SK-N-SH (cell line): ENCODE data around the gene UROD. TPM values are rescaled to one million over a fixed set of nuclear protein-coding genes. Genes with fewer than 3 reads are reported as not detected.

Source experiments
- CTCF ChIA-PET: fragments of 300-600, 350-600 bp; formaldehyde crosslinking; extraction: SDS; loops from one replicate; lab custom pipeline; 2021; lab: Yijun Ruan, JAX
- POLR2A ChIA-PET: fragments of 350-600 bp; sonication (Branson Sonifier 250); formaldehyde crosslinking; extraction: SDS; loops from one replicate; lab custom pipeline; 2020; ENCODE audit warnings: antibody characterized with exemption, inconsistent platforms; lab: Yijun Ruan, JAX
- DNase-seq: peaks from one replicate; pipeline ENCODE4 v3.0.0; 2012
- H2AFZ ChIP-seq: fragments of 200-600 bp; sonication (generic); 2 replicates; pipeline ENCODE4 v1.8.1; 2016; ENCODE audit warnings: antibody characterized with exemption, mild to moderate bottlenecking, low read depth
- H3F3A ChIP-seq: fragments of 200-600 bp; sonication (generic); replicated peaks from 2 replicates; pipeline ENCODE3; 2016; ENCODE audit warnings: antibody characterized with exemption, mild to moderate bottlenecking; ENCODE audit not compliant: insufficient read depth
- H3K27ac ChIP-seq, 2 experiments: fragments of 200-500 bp in 1 of 2; fragments of 200-600 bp in 1 of 2; sonication (Bioruptor generic) in 1 of 2; sonication (generic), shearing (Covaris generic) in 1 of 2; 2 replicates each; pipeline versions ENCODE4 v1.5.1 to v1.6.1; 2014 to 2016; ENCODE audit warnings: low read depth in 2 of 2, inconsistent platforms in 1 of 2, low read length in 1 of 2, mild to moderate bottlenecking in 1 of 2, mixed read lengths in 1 of 2
- H3K27me3 ChIP-seq: fragments of 200-600 bp; sonication (generic), shearing (Covaris generic); 2 replicates; pipeline ENCODE4 v1.6.1; 2016; ENCODE audit warnings: mixed run types; ENCODE audit not compliant: insufficient read depth
- H3K36me3 ChIP-seq, 2 experiments: fragments of 200-500 bp in 1 of 2; fragments of 200-600 bp in 1 of 2; sonication (Bioruptor generic) in 1 of 2; sonication (generic) in 1 of 2; replicated peaks in 1 of 2; 2 replicates each; pipeline versions ENCODE3 to v1.5.1; 2014 to 2016; ENCODE audit warnings: low read length in 1 of 2, mild to moderate bottlenecking in 1 of 2; ENCODE audit not compliant: insufficient read depth in 2 of 2, control insufficient read depth in 1 of 2
- H3K4me1 ChIP-seq, 2 experiments: fragments of 200-500 bp in 1 of 2; fragments of 200-600 bp in 1 of 2; sonication (Bioruptor generic) in 1 of 2; sonication (generic), shearing (Covaris generic) in 1 of 2; 2 replicates each; pipeline versions ENCODE4 v1.5.1 to v1.6.1; 2014 to 2016; ENCODE audit warnings: low read depth in 1 of 2, low read length in 1 of 2, mixed run types in 1 of 2; ENCODE audit not compliant: insufficient read depth in 2 of 2, control insufficient read depth in 1 of 2
- H3K4me2 ChIP-seq: fragments of 200-600 bp; sonication (generic), shearing (Covaris generic); 2 replicates; pipeline ENCODE4 v1.6.1; 2017; ENCODE audit warnings: mixed run types
- H3K4me3 ChIP-seq, 2 experiments: fragments of 200-500 bp in 1 of 2; fragments of 200-600 bp in 1 of 2; sonication (Bioruptor generic) in 1 of 2; sonication (generic), shearing (Covaris generic) in 1 of 2; 2 replicates each; pipeline versions ENCODE4 v1.5.1 to v1.8.1; 2014 to 2016; ENCODE audit warnings: low read depth in 2 of 2, inconsistent platforms in 1 of 2, low read length in 1 of 2, mild to moderate bottlenecking in 1 of 2, mixed read lengths in 1 of 2, moderate library complexity in 1 of 2
- H3K79me2 ChIP-seq: fragments of 200-600 bp; sonication (generic); 2 replicates; pipeline ENCODE4 v1.8.1; 2017; ENCODE audit warnings: mild to moderate bottlenecking; ENCODE audit not compliant: insufficient read depth
- H3K9ac ChIP-seq: fragments of 200-600 bp; sonication (generic); 2 replicates; pipeline ENCODE4 v1.6.1; 2017; ENCODE audit warnings: mixed run types
- H3K9me2 ChIP-seq: fragments of 200-600 bp; sonication (generic); 2 replicates; pipeline ENCODE4 v1.6.1; 2017; ENCODE audit warnings: mixed run types
- H3K9me3 ChIP-seq: fragments of 200-600 bp; sonication (generic); 2 replicates; pipeline ENCODE4 v1.6.1; 2017; ENCODE audit warnings: mixed run types, mild to moderate bottlenecking, moderate library complexity
- H4K20me1 ChIP-seq: fragments of 200-600 bp; sonication (generic); 2 replicates; pipeline ENCODE4 v1.6.1; 2017; ENCODE audit warnings: mild to moderate bottlenecking, mixed run types; ENCODE audit not compliant: insufficient read depth
- CHD2 ChIP-seq: fragments of 150-350 bp; IDR thresholded peaks from 2 replicates; pipeline ENCODE4 v1.6.1; 2018; ENCODE audit warnings: low read length; ENCODE audit not compliant: partially characterized antibody
- FOSL2 ChIP-seq: IDR thresholded peaks from 2 replicates; pipeline ENCODE4 v1.4.0; 2012; ENCODE audit warnings: low read depth, mild to moderate bottlenecking, moderate library complexity, borderline replicate concordance
- MEF2A ChIP-seq: IDR thresholded peaks from 2 replicates; pipeline ENCODE4 v1.4.0; 2012; ENCODE audit warnings: low read depth, borderline replicate concordance
- RAD21 ChIP-seq: IDR thresholded peaks from 2 replicates; pipeline ENCODE4 v1.6.1; 2012; ENCODE audit warnings: mild to moderate bottlenecking, low read length
- RXRA ChIP-seq: IDR thresholded peaks from 2 replicates; pipeline ENCODE4 v1.4.0; 2012; ENCODE audit warnings: low read depth, mild to moderate bottlenecking, borderline replicate concordance
- TAF1 ChIP-seq: IDR thresholded peaks from 2 replicates; pipeline ENCODE4 v1.6.1; 2012; ENCODE audit warnings: low read depth, mild to moderate bottlenecking, low read length, moderate library complexity, borderline replicate concordance
- TCF12 ChIP-seq: IDR thresholded peaks from 2 replicates; pipeline ENCODE4 v1.4.0; 2012
- TEAD4 ChIP-seq: IDR thresholded peaks from 2 replicates; pipeline ENCODE4 v1.4.0; 2012; ENCODE audit warnings: mild to moderate bottlenecking, borderline replicate concordance; ENCODE audit not compliant: insufficient read depth
- YY1 ChIP-seq: IDR thresholded peaks from 2 replicates; pipeline ENCODE4 v1.4.0; 2012; ENCODE audit warnings: low read depth, mild to moderate bottlenecking
- WGBS: methylation state at CpG from one replicate; pipeline ENCODE4 v1.1.6; 2017; ENCODE audit warnings: low lambda C conversion rate; 5-methylcytosine and 5-hydroxymethylcytosine counted together
- polyA plus RNA-seq, 3 experiments: library from polyadenylated mRNA; depleted of rRNA; stranded (reverse); fragments of >200 nt; gene quantifications; 2 replicates each; pipeline ENCODE4 v1.2.3, GENCODE V29; 2012
- TF ChIP-seq, protein P1 (sequence below): fragments of 200-600 bp; sonication (generic); IDR thresholded peaks from 2 replicates; pipeline ENCODE4 v1.6.1; 2017; ENCODE audit warnings: antibody characterized with exemption, mild to moderate bottlenecking, moderate library complexity

UROD gene
- polyA plus RNA-seq, 1 of the 3 experiments (the other 2 are of a cell fraction): 230 TPM

GRCh38 chr1:44995467-44996238, 16.4 kb upstream of the UROD start:
- Histone ChIP-seq H3K36me3 (no peaks in the 10 kb centered on the region), H3K9me2 (no peaks in the 10 kb centered on the region), H3K4me1 (no peaks in the 10 kb centered on the region), H3K4me2 (no peak overlapping the region), H3K79me2 (no peaks in the 10 kb centered on the region), H3K9me3 (no peaks in the 10 kb centered on the region), H3K27me3 (no peaks in the 10 kb centered on the region), H4K20me1 (no peaks in the 10 kb centered on the region), H3K4me3 (no peak overlapping the region), H3K9ac (no peak overlapping the region), H2AFZ (no peak overlapping the region), H3F3A (peaks cover 9% of the 10 kb centered on the region), H3K27ac (no peak overlapping the region)
- CTCF ChIA-PET: interaction anchor here (1.0 kb wide), 1 partner anchor 9 kb away, joined by 4 read pairs; no protein-coding TSS in a partner anchor
- no peak for DNase-seq
- TF ChIP-seq YY1: no peak
- no peak for TF ChIP-seq RAD21
- no peak for TF ChIP-seq TCF12
- TF ChIP-seq CHD2: no peak
- TF ChIP-seq TEAD4: no peak
- no peak for TF ChIP-seq TAF1
- TF ChIP-seq FOSL2: no peak
- TF ChIP-seq RXRA: no peak
- TF ChIP-seq, protein P1, sequence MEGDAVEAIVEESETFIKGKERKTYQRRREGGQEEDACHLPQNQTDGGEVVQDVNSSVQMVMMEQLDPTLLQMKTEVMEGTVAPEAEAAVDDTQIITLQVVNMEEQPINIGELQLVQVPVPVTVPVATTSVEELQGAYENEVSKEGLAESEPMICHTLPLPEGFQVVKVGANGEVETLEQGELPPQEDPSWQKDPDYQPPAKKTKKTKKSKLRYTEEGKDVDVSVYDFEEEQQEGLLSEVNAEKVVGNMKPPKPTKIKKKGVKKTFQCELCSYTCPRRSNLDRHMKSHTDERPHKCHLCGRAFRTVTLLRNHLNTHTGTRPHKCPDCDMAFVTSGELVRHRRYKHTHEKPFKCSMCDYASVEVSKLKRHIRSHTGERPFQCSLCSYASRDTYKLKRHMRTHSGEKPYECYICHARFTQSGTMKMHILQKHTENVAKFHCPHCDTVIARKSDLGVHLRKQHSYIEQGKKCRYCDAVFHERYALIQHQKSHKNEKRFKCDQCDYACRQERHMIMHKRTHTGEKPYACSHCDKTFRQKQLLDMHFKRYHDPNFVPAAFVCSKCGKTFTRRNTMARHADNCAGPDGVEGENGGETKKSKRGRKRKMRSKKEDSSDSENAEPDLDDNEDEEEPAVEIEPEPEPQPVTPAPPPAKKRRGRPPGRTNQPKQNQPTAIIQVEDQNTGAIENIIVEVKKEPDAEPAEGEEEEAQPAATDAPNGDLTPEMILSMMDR: no peak
- POLR2A ChIA-PET: interaction anchor here (0.6 kb wide), 1 partner anchor 1052 kb away, joined by 3 read pairs; no protein-coding TSS in a partner anchor
- WGBS: 96% methylated on average over 6 of the region's 7 CpGs

DNA sequence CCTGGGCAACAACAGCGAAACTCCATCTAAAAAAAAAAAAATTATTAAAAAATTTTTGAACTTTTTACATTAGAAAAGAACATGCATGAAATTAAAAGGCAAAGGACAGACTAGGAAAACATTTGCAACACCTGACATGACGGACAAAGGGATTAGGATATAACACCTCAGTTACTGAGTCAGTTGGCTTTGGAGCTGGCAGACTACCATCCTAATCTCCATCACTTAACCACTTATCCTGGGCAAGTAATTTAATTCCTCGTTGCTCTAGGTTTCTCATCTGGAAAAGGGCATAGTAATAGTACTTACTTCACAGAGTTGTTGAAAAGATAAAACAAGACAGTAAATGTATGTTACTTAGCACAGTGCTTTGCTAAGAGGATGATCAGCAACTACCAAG, 12.8 kb upstream of the UROD start:
- CTCF ChIA-PET: interaction anchor here (1.5 kb wide), 1 partner anchor 20 kb away, joined by 5 read pairs; no protein-coding TSS in a partner anchor
- TF ChIP-seq FOSL2: no peak
- TF ChIP-seq MEF2A: no peak
- TF ChIP-seq CHD2: no peak

More for the DNA sequence above, 12.8 kb upstream of the UROD start:
- H3K9ac ChIP-seq: no peak overlapping the region
- H3K27me3 ChIP-seq: no peaks in the 10 kb centered on the region
- POLR2A ChIA-PET: no interaction called here
- no peak overlapping the region for H3K27ac ChIP-seq
- no peak overlapping the region for H2AFZ ChIP-seq
- no peaks in the 10 kb centered on the region for H3K9me2 ChIP-seq
- H3K9me3 ChIP-seq: no peaks in the 10 kb centered on the region
- no peaks in the 10 kb centered on the region for H3K4me1 ChIP-seq
- no peaks in the 10 kb centered on the region for H4K20me1 ChIP-seq
- no peaks in the 10 kb centered on the region for H3K79me2 ChIP-seq
- H3F3A ChIP-seq: peaks cover 7% of the 10 kb centered on the region
- no peak overlapping the region for H3K4me2 ChIP-seq
- peaks cover 5 to 18% of the 10 kb centered on the region in 2 experiments for H3K36me3 ChIP-seq
- WGBS: 69% methylated on average over 3 of the region's 3 CpGs
- no peak for DNase-seq
- no peak overlapping the region for H3K4me3 ChIP-seq
